Kidney (tissue), 14 donors: ENCODE results near the gene CFAP251. TPM values are rescaled to one million over a fixed set of nuclear protein-coding genes. Genes with fewer than 3 reads are reported as not detected.
A peak's percentile ranks its signal among the peaks of the same experiment; 100 is the strongest.

Source experiments
- DNase-seq, 5 donors: peaks; one replicate each; pipeline ENCODE4 v3.0.0-alpha.2; 2013 to 2020
- FAIRE-seq: peaks from 2 replicates; lab custom pipeline; 2012; peaks lifted over from hg19 to GRCh38; lab: Jason Lieb, UNC
- H3K27ac ChIP-seq, 2 donors: one replicate each; pipeline ENCODE4 v1.7.0; 2013; ENCODE audit warnings: low read depth in 2 of 2, low read length in 2 of 2, inconsistent platforms in 1 of 2
- H3K27me3 ChIP-seq: one replicate; pipeline ENCODE4 v1.7.1; 2013; ENCODE audit warnings: low read length, inconsistent platforms; ENCODE audit not compliant: control insufficient read depth, insufficient read depth
- H3K36me3 ChIP-seq, 3 donors: one replicate each; pipeline versions ENCODE4 v1.7.0 to v1.7.1; 2013; ENCODE audit warnings: low read length in 3 of 3, control low read depth in 1 of 3, inconsistent platforms in 1 of 3; ENCODE audit not compliant: insufficient read depth in 3 of 3, control insufficient read depth in 2 of 3
- H3K4me1 ChIP-seq, 3 donors: one replicate each; pipeline versions ENCODE4 v1.7.0 to v1.7.1; 2013; ENCODE audit warnings: low read length in 3 of 3, inconsistent platforms in 1 of 3, low read depth in 1 of 3; ENCODE audit not compliant: control insufficient read depth in 2 of 3, insufficient read depth in 2 of 3
- H3K4me3 ChIP-seq, 3 donors: one replicate each; pipeline versions ENCODE4 v1.7.0 to v1.8.1; 2013; ENCODE audit warnings: low read length in 3 of 3, control low read depth in 1 of 3, inconsistent platforms in 1 of 3
- H3K9ac ChIP-seq, 3 donors: one replicate each; pipeline versions ENCODE4 v1.7.0 to v1.7.1; 2013; ENCODE audit warnings: low read length in 3 of 3, control low read depth in 1 of 3, inconsistent platforms in 1 of 3
- H3K9me3 ChIP-seq, 3 donors: one replicate each; pipeline versions ENCODE4 v1.7.0 to v1.7.1; 2013; ENCODE audit warnings: low read length in 3 of 3, control low read depth in 1 of 3, inconsistent platforms in 1 of 3; ENCODE audit not compliant: control insufficient read depth in 2 of 3, insufficient read depth in 1 of 3
- intact Hi-C: fragments of 100-400 bp; cut with DNase I; formaldehyde crosslinking; loops from one replicate; pipeline ENCODE4 v1.11.1; 2022
- polyA plus RNA-seq: library from polyadenylated mRNA; stranded (reverse); fragments of 350-450 nt; fragmentation: Illumina TruSeq; extraction: RNeasy Lipid Tissue Mini Kit (QIAGEN cat#74804); gene quantifications from one replicate; pipeline ENCODE4 v1.2.3, GENCODE V29; 2014; ENCODE audit warnings: low read depth, low replicate concordance; ENCODE audit not compliant: insufficient read depth
- total RNA-seq: library from RNA; stranded (reverse); fragmentation: NEBNext Ultra II Directional; extraction: Animal tissue kit (Norgen Biotek cat#: 25700); gene quantifications from one replicate; pipeline ENCODE4 v1.2.1, GENCODE V29; 2021
- TF ChIP-seq, protein P1 (sequence below): IDR thresholded peaks from 3 replicates; pipeline ENCODE4 v1.5.1; 2012; ENCODE audit warnings: mild to moderate bottlenecking, moderate library complexity, borderline replicate concordance; ENCODE audit not compliant: insufficient read depth; ENCODE audit errors: extremely low read depth
- donor health status: control.
- donor health status: control.
- donor health status: control.
- donor health status: control.
- donor health status: control.
- donor health status: DM: yes; HTN: yes; CAD: no.
- donor health status: Normal renal cell carcinoma (clear cell type).

The CFAP251 gene
- total and polyA plus RNA-seq, 2 donors from 2014 or later, result 2.9 to 10.8 TPM

DNA sequence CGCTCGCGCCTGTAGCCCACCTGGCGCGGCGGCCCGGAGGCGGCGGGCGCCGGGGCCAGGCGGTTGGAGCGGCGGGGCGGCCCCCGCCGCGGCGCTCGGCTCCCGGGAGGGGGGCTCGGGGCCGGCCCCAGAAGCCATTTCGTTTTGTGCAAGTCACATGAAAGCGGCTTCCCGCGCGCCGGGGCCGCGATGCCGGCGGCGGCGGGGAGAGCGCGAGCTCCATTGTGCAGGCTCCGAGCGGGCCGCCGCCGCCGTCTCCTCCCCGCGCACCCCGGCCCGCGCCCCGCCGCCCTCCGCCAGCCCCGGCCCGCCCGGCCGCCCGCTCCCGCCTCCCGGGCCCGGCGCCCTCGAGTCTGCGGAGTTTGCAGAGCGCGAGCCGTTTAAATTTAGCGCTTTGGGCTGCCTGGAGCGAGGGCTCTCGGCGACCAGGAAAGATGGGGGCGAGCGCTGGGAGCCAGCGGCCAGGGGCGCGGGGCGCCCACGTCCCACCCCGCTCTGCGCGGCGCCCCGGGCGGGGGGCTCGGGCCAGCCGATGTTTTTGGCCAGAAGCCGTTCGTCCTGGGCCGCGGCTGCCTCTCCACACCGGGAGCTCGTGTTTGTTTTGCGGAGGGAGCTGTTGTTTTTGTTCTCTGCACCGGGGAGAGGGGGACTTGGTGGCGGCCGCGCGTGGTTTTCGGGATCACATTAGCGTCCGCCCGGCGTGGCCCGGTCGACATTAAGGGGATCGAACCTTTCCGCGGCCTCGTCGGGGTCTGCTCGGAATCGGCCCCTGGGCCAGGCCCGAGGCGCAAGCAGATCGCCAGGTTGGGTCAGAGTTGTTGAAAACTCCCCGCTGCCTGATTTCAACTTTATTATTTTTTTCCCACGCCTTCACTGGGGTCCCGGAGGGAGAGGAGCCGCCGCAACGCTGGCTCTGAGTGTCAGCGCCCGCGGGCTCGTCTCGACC, 104.3 kb downstream of the CFAP251 start:
- H3K27ac ChIP-seq, result peak overlapping the region; percentile 91 to 96
- H3K4me3 ChIP-seq, result peak overlapping the region; percentile 21 to 66 (median 45)
- peak overlapping the region; percentile 26 to 80 (median 68) for H3K9ac ChIP-seq
- H3K9me3 ChIP-seq, result peaks cover 0 to 8% (median 0%) of the 10 kb centered on the region in 3 donors
- DNase-seq (peak in 4 of 5 donors; percentile 31 to 78 (median 48)), FAIRE-seq (no peak)
- H3K27me3 ChIP-seq, result no peaks in the 10 kb centered on the region
- intact Hi-C loops, result no loop called here
- TF ChIP-seq, protein P1, sequence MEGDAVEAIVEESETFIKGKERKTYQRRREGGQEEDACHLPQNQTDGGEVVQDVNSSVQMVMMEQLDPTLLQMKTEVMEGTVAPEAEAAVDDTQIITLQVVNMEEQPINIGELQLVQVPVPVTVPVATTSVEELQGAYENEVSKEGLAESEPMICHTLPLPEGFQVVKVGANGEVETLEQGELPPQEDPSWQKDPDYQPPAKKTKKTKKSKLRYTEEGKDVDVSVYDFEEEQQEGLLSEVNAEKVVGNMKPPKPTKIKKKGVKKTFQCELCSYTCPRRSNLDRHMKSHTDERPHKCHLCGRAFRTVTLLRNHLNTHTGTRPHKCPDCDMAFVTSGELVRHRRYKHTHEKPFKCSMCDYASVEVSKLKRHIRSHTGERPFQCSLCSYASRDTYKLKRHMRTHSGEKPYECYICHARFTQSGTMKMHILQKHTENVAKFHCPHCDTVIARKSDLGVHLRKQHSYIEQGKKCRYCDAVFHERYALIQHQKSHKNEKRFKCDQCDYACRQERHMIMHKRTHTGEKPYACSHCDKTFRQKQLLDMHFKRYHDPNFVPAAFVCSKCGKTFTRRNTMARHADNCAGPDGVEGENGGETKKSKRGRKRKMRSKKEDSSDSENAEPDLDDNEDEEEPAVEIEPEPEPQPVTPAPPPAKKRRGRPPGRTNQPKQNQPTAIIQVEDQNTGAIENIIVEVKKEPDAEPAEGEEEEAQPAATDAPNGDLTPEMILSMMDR, result no peak
- peaks cover 0 to 16% (median 10%) of the 10 kb centered on the region in 3 donors for H3K4me1 ChIP-seq
- H3K36me3 ChIP-seq, result no peaks in the 10 kb centered on the region

DNA sequence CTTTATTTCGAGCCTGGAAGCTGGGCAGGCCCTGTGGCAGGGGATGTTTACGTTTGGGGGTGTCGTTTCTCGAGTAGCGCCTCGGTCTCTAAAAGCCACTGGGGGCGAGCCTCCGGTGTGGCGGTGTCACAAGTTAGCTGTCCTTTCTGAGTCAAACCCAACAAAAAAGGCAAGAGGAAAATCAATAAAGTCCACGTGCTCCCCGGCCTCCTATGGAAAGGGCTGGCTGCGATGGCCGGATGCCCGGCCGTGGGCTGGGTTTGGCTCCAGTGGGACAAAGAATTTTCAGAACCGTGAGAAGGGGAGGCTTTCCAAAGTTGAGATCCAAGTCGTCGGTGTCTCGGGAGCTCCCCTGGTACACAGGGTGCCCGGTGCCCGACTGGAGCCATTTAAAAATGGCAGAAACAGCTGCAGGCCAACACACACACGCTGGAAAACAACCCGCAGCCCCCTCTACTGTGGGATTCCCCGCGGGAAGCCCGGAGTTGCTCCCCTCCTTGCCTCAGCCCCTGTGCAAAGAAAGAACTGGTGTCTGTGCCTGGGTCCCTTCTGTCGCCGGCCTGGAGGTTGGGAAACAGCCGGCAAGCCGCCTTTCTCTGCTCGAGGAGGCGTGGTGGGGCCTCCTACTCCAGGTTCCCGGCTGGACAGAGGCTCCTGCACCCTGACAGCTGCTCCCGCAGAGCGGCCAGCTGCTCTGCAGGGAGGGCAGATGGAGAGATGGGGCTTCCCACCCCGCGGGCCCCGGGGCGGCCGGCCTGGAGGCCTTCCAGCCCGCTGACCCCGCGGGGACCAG, 105.1 kb downstream of the CFAP251 start:
- no peaks in the 10 kb centered on the region for H3K27me3 ChIP-seq
- TF ChIP-seq, protein P1, result no peak
- H3K9me3 ChIP-seq, result peaks cover 0 to 2% (median 0%) of the 10 kb centered on the region in 3 donors
- FAIRE-seq (no peak), DNase-seq (peak in 4 of 5 donors; percentile 59 to 84 (median 72))
- H3K4me1 ChIP-seq, result peaks cover 0 to 21% (median 11%) of the 10 kb centered on the region in 3 donors
- peak overlapping the region; percentile 91 to 96 for H3K27ac ChIP-seq
- H3K36me3 ChIP-seq, result no peaks in the 10 kb centered on the region
- H3K9ac ChIP-seq, result peak overlapping the region; percentile 26 to 80 (median 77)
- intact Hi-C loops, result no loop called here
- H3K4me3 ChIP-seq, result peak overlapping the region; percentile 21 to 66 (median 45)

- H3K36me3 ChIP-seq, result no peaks in the 10 kb centered on the region
- no peaks in the 10 kb centered on the region for H3K9me3 ChIP-seq
- peaks cover 0 to 27% (median 16%) of the 10 kb centered on the region in 3 donors for H3K4me1 ChIP-seq
- TF ChIP-seq, protein P1, result no peak
- H3K4me3 ChIP-seq, result peak overlapping the region; percentile 21 to 66 (median 44)
- no peaks in the 10 kb centered on the region for H3K27me3 ChIP-seq
- H3K9ac ChIP-seq, result peak overlapping the region in 2 of 3 donors; percentile 77 to 80
- H3K27ac ChIP-seq, result peak overlapping the region; percentile 91 to 96
- FAIRE-seq (no peak), DNase-seq (peak in 3 of 5 donors; percentile 66 to 87 (median 82))
- intact Hi-C loops, result no loop called here
Measured at GRCh38 chr12:122024132-122024785, 105.9 kb downstream of the CFAP251 start.
